ENCODE data around the gene EXD2.

The EXD2 gene

DNA sequence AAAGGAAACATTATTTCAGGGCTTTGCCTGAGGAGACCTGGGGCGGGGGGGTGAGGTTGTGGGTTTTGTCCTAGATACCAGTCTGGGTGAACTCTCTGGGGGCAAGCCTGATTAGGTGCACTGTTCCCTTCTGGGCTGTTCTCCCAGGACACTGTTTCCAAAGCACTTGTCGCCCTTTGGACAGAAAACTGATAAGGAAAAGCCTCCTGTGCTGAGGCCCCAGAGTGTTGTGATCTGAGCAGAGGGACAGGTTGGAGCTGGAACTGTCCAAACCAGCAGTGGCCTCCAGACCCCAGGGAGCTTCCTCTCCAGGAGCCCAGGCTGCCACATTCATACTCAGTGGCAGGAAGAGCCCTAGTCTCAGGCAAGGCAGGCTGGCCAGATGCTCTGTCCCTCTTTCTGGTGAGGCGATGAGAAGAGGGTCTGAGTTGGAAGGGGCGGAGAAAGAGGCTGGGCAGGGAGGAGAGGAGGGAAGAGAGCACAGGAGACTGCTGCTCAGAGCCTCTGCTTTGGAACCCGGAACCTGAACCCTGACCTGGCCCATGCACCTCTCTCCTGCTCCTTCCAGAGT is 70.5 kb downstream of the EXD2 start:
- Histone ChIP-seq H3K9me3 (peaks cover 10% of the 10 kb centered on the region), H3K36me3 (no peaks in the 10 kb centered on the region), H3K4me3 (no peak overlapping the region), H3K4me1 (peaks cover 5% of the 10 kb centered on the region; the same call in 1 of the 2 replicates), H3K27ac (no peak overlapping the region), H3K9ac (no peak overlapping the region), H3K27me3 (peaks cover 65% of the 10 kb centered on the region), H3K4me2 (no peak overlapping the region; the same call in 1 of the 2 replicates), H4K20me1 (no peaks in the 10 kb centered on the region; the same call in 1 of the 2 replicates)
- no peak for TF ChIP-seq Cebpa-rat (IDR thresholded peaks at IDR 0.05)

DNA sequence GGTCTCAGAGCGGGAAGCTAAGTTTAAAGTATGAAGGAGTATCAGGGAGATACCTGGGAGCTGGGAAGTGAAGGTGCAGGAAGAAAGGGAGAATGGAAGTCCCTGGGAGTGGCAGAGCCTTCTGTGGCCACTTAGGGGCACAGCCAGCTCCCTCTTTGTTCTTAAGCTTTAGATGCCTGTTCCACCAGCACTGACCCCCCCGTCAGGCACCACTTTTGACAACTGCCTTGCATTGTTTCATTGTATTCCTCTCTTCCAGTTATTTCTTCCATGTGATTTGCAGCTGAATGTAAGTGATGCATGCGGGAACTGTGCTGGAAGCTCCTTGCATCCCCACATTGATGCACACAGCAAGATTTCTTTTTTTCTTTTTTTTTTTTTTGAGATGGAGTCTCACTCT is 71.2 kb downstream of the EXD2 start:
- Histone ChIP-seq H3K27ac (no peak overlapping the region), H3K4me2 (no peak overlapping the region), H3K36me3 (no peaks in the 10 kb centered on the region), H3K27me3 (peaks cover 65% of the 10 kb centered on the region), H3K4me1 (peaks cover 5% of the 10 kb centered on the region; the same call in 1 of the 2 replicates), H3K4me3 (no peak overlapping the region), H3K9ac (no peak overlapping the region), H4K20me1 (no peaks in the 10 kb centered on the region; the same call in 1 of the 2 replicates), H3K9me3 (peaks cover 10% of the 10 kb centered on the region)
- no peak for TF ChIP-seq Cebpa-rat (IDR thresholded peaks at IDR 0.05)

DNA sequence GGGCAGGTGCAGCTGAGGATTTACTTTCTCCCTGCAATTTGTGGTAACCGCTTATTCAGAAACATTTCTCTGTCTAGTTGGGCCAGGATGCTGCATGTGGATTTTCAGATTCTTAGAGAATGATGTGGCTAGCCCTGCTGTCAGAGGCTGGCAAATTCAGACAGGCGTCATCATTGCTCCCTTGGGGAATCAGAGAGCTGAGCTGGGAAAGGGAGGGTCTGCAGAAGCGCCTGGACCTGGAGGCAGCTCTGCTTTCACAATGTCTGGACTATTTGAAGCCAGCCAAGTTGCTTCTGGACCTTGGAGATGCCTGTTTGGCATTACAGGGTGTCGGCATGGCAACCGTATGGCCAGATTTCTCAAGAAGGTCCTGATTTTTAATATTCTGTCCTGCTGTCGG is 72.1 kb downstream of the EXD2 start:
- no peak for TF ChIP-seq Cebpa-rat (IDR thresholded peaks at IDR 0.05)
- H3K4me3 ChIP-seq = no peak overlapping the region
- H3K4me1 ChIP-seq = peaks cover 5% of the 10 kb centered on the region; the same call in 1 of the 2 replicates
- H4K20me1 ChIP-seq = no peaks in the 10 kb centered on the region; the same call in 1 of the 2 replicates
- peaks cover 57% of the 10 kb centered on the region for H3K27me3 ChIP-seq
- H3K27ac ChIP-seq = no peak overlapping the region
- H3K9ac ChIP-seq = no peak overlapping the region
- H3K36me3 ChIP-seq = no peaks in the 10 kb centered on the region
- no peak overlapping the region for H3K4me2 ChIP-seq
- peaks cover 10% of the 10 kb centered on the region for H3K9me3 ChIP-seq

GRCh38 chr14:69263771-69264170 is 72.5 kb downstream of the EXD2 start:
- no peaks in the 10 kb centered on the region for H3K36me3 ChIP-seq
- H3K27me3 ChIP-seq = peaks cover 53% of the 10 kb centered on the region
- no peak overlapping the region for H3K4me2 ChIP-seq
- peaks cover 10% of the 10 kb centered on the region for H3K9me3 ChIP-seq
- no peak overlapping the region for H3K27ac ChIP-seq
- H3K9ac ChIP-seq = no peak overlapping the region
- H4K20me1 ChIP-seq = no peaks in the 10 kb centered on the region; the same call in 1 of the 2 replicates
- TF ChIP-seq Cebpa-rat (IDR thresholded peaks at IDR 0.05) = no peak
- H3K4me3 ChIP-seq = no peak overlapping the region
- H3K4me1 ChIP-seq = peaks cover 5% of the 10 kb centered on the region; the same call in 1 of the 2 replicates

DNA sequence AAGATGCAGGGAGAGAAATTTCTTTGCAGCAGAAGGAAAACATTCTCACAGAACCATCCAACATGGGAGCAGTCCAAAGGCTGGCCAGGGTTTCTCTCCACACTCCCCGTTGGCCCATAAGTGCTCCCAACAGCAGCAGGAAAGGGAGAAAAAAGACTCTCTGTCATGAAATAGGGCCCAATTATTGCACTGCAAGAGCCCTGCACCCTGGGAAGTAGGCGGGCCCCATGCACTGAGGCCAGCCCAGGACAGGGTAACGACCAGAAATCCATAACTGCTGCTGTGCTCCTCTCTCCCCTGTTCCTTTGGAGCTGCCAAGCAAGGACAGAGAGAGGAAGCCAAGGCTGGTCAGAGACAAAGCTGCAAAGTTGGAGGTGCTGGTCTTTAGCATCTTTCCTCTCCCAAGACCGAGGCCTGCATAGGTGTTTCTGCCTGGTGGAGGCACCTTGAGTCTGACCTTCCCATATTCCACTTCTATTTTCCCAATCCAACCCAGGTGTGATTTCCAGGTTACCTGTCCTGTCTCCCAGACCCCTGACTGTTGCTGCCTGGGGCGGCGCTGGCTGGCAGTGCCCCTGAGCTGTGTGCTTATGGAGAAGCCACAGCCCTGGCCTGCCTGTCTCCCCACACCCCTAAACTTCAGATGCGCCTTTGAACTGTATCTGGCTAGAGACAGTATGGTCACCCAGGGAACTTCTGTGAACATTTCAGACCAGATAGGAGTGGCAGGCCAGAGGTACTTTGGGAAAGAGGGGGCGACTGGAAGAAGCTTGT is 75.5 kb downstream of the EXD2 start:
- H3K4me2 ChIP-seq = no peak overlapping the region
- H3K9ac ChIP-seq = no peak overlapping the region
- no peak for TF ChIP-seq Cebpa-rat (IDR thresholded peaks at IDR 0.05)
- H3K36me3 ChIP-seq = no peaks in the 10 kb centered on the region
- H4K20me1 ChIP-seq = no peaks in the 10 kb centered on the region; the same call in 1 of the 2 replicates
- H3K4me3 ChIP-seq = no peak overlapping the region
- H3K27me3 ChIP-seq = peaks cover 23% of the 10 kb centered on the region
- H3K27ac ChIP-seq = no peak overlapping the region
- no peaks in the 10 kb centered on the region for H3K4me1 ChIP-seq
- no peaks in the 10 kb centered on the region for H3K9me3 ChIP-seq

DNA sequence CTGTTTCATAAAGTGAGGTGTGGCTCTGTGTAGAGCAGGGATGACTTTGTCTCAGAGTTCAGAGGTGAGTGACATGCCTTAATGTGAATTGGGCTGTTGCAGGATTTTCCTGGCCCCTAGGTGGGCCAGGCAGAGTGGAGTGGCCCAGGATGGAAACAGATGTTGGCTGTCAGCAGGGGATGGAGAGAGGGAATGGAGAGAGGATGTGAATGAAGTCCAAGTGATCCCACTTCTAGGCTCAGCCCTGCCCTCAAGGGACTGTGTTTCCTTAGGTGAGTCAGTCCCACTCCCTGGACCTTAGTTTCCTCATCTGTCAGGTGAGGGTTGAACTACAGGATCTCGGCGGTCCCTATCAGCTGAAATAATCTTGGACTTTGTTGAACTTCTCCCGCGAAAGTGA is 76.2 kb downstream of the EXD2 start:
- Histone ChIP-seq H3K4me3 (no peak overlapping the region), H3K36me3 (no peaks in the 10 kb centered on the region), H3K9ac (no peak overlapping the region), H3K9me3 (no peaks in the 10 kb centered on the region), H3K4me2 (no peak overlapping the region), H4K20me1 (no peaks in the 10 kb centered on the region; the same call in 1 of the 2 replicates), H3K4me1 (no peaks in the 10 kb centered on the region), H3K27me3 (peaks cover 16% of the 10 kb centered on the region), H3K27ac (no peak overlapping the region)
- TF ChIP-seq Cebpa-rat (IDR thresholded peaks at IDR 0.05) = no peak

- Histone ChIP-seq H3K36me3 (no peaks in the 10 kb centered on the region), H3K27ac (no peak overlapping the region), H3K4me1 (no peaks in the 10 kb centered on the region), H3K4me3 (no peak overlapping the region), H3K27me3 (peaks cover 9% of the 10 kb centered on the region), H3K9ac (no peak overlapping the region), H3K4me2 (no peak overlapping the region), H4K20me1 (no peaks in the 10 kb centered on the region; the same call in 1 of the 2 replicates), H3K9me3 (no peaks in the 10 kb centered on the region)
- TF ChIP-seq Cebpa-rat (IDR thresholded peaks at IDR 0.05) = no peak
Measured at GRCh38 chr14:69268223-69268622, 76.9 kb downstream of the EXD2 start.

- no peak for TF ChIP-seq Cebpa-rat (IDR thresholded peaks at IDR 0.05)
- Histone ChIP-seq H3K4me3 (no peak overlapping the region), H3K36me3 (no peaks in the 10 kb centered on the region), H3K4me2 (no peak overlapping the region), H4K20me1 (no peaks in the 10 kb centered on the region; the same call in 1 of the 2 replicates), H3K27ac (no peak overlapping the region), H3K27me3 (peaks cover 5% of the 10 kb centered on the region; the same call in 1 of the 2 replicates), H3K4me1 (no peaks in the 10 kb centered on the region), H3K9me3 (no peaks in the 10 kb centered on the region), H3K9ac (no peak overlapping the region)
Measured at GRCh38 chr14:69268763-69269162, 77.5 kb downstream of the EXD2 start.

DNA sequence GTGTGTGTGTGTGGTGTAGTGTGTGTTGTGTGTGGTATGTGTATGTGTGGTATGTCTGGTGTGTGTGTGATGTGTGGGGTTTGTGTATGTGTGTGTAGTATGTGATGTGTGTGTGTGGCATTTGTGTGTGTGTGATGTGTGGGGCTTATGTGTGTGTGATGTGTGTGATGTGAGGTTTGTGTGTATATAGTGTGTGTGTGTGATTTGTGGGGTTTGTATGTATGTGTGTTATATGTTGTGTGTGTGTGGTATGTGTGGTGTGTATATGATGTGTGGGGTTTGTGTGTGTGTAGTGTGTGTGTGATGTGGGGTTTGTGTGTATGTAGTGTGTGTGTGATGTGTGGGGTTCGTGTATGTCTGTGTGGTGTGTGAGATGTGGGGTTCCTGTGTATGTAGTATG is 78.1 kb downstream of the EXD2 start:
- no peak overlapping the region for H3K4me2 ChIP-seq
- H3K9me3 ChIP-seq = no peaks in the 10 kb centered on the region
- H3K4me3 ChIP-seq = no peak overlapping the region
- no peaks in the 10 kb centered on the region; the same call in 1 of the 2 replicates for H4K20me1 ChIP-seq
- no peaks in the 10 kb centered on the region for H3K4me1 ChIP-seq
- H3K36me3 ChIP-seq = no peaks in the 10 kb centered on the region
- H3K9ac ChIP-seq = no peak overlapping the region
- no peak for TF ChIP-seq Cebpa-rat (IDR thresholded peaks at IDR 0.05)
- H3K27ac ChIP-seq = no peak overlapping the region
- 0 out of 2 replicates have a peak, but pooled peaks cover 3% of the 10 kb centered on the region for H3K27me3 ChIP-seq

DNA sequence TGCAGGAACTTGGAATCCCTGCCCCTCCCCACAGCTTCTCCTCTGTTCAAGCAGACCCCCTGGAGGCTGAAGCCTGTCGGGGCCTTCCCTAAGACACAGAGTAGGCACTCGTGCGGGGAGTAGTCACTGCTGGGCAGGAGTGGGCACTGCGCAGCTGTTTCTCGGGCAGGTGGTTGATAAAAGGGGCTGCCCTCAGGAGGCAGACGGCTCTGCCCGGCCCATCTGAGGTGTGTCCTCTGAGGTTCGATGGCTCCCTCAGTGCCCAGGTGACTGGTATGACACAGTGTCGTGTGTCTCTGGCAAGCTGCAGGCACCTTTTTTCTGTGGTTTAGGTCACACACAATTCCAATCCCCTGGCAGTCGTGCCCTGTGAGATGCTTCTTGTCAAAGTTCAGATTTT is 78.8 kb downstream of the EXD2 start:
- no peaks in the 10 kb centered on the region for H3K36me3 ChIP-seq
- no peak overlapping the region for H3K4me2 ChIP-seq
- H3K4me3 ChIP-seq = no peak overlapping the region
- no peaks in the 10 kb centered on the region; the same call in 1 of the 2 replicates for H4K20me1 ChIP-seq
- TF ChIP-seq Cebpa-rat (IDR thresholded peaks at IDR 0.05) = no peak
- H3K4me1 ChIP-seq = no peaks in the 10 kb centered on the region
- H3K27ac ChIP-seq = no peak overlapping the region
- 0 out of 2 replicates have a peak, but pooled peaks cover 3% of the 10 kb centered on the region for H3K27me3 ChIP-seq
- no peak overlapping the region for H3K9ac ChIP-seq
- H3K9me3 ChIP-seq = no peaks in the 10 kb centered on the region
